ENCODE results near the gene SCAI. TPM values are rescaled to one million over a fixed set of nuclear protein-coding genes. Genes with fewer than 3 reads are reported as not detected.

Gene SCAI
- total and polyA plus RNA-seq, 12 donors: 0.51 to 4.4 (median 3.5) TPM

DNA sequence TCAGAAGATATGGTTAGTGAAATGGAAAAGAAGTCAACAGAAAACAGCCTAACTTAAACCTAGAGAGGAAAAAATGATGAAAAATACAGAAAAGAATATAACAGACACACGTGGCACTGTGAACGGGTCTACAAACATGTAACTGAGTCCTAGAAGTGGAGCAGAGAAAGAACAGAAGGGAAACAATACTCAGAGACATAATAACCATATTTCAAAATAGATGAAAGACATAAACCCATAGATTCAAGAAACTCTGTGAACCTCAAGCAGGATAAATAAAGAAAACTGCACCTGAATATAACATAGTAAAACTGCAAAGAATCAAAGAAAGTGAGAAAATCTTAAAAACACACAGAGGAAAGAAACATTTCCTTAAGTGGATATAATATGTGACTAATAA, 134.7 kb downstream of the SCAI start:
- Histone ChIP-seq H3K36me3 (peaks cover 0 to 12% (median 0%) of the 10 kb centered on the region in 9 donors), H3K27me3 (no peaks in the 10 kb centered on the region), H3K4me3 (no peak overlapping the region), H3K27ac (no peak overlapping the region), H3K4me1 (no peaks in the 10 kb centered on the region), H3K9me3 (peaks cover 0 to 5% (median 0%) of the 10 kb centered on the region in 11 donors)
- ATAC-seq (no peak), DNase-seq (no peak)
- WGBS, 2 donors: 94 to 98% methylated on average over 2 of the region's 2 CpGs
- intact Hi-C loops (cut with DNase I): no loop called here
- TF ChIP-seq, protein P1, sequence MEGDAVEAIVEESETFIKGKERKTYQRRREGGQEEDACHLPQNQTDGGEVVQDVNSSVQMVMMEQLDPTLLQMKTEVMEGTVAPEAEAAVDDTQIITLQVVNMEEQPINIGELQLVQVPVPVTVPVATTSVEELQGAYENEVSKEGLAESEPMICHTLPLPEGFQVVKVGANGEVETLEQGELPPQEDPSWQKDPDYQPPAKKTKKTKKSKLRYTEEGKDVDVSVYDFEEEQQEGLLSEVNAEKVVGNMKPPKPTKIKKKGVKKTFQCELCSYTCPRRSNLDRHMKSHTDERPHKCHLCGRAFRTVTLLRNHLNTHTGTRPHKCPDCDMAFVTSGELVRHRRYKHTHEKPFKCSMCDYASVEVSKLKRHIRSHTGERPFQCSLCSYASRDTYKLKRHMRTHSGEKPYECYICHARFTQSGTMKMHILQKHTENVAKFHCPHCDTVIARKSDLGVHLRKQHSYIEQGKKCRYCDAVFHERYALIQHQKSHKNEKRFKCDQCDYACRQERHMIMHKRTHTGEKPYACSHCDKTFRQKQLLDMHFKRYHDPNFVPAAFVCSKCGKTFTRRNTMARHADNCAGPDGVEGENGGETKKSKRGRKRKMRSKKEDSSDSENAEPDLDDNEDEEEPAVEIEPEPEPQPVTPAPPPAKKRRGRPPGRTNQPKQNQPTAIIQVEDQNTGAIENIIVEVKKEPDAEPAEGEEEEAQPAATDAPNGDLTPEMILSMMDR (IDR thresholded peaks at IDR 0.05): no peak

DNA sequence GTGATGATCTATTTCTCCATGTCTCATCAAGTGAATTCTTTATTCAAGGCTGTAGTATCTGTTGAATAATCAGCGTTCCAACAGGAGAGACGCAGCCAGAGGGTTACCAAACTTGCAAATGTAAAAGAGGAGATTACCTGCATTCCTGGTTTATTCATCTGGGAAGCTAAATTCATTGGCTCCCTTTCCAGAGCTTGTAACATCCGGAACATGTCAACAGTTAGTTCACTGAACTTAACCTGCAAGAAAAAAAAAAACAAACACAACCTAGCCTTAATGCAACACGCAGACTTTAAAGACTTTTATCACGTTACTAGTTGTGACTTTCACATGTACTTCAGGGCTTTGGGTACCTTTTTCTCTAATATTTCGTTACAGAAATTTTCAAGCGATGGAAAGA, 140.0 kb downstream of the SCAI start:
- no peak for DNase-seq
- TF ChIP-seq, protein P1 (IDR thresholded peaks at IDR 0.05): no peak
- intact Hi-C loops (cut with DNase I): loop anchor here in 1 of 10 donors (5.0 kb wide), 1 partner anchor 1704 kb away; no protein-coding TSS in a partner anchor
- H3K27me3 ChIP-seq: no peaks in the 10 kb centered on the region
- no peak overlapping the region for H3K4me3 ChIP-seq
- WGBS, 2 donors: 94 to 95% methylated on average over 7 of the region's 7 CpGs
- no peaks in the 10 kb centered on the region for H3K4me1 ChIP-seq
- H3K27ac ChIP-seq: no peak overlapping the region
- ATAC-seq: no peak
- peaks cover 0 to 51% (median 9%) of the 10 kb centered on the region in 9 donors for H3K36me3 ChIP-seq
- no peaks in the 10 kb centered on the region for H3K9me3 ChIP-seq

DNA sequence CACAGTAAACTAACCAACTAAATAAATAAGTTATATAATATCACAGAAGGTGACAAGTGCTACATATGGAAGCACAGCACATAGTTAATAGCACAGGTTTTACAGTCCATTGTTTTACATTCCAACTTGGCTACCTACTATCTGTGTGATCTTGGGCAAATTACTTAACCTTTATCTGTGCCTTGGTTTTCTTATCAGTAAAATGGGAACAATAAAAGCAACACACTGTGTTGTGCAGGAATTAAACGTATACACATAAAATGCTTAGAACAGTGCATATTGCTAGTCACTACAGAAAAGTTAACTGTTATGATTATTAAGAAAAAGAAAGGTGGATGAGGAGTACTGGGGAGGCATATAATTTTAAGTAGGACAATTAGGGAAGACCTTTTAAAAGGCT, 159.6 kb downstream of the SCAI start:
- TF ChIP-seq, protein P1 (IDR thresholded peaks at IDR 0.05): no peak
- WGBS, 2 donors: 97 to 98% methylated on average over 1 of the region's 1 CpG
- DNase-seq: no peak
- intact Hi-C loops (cut with DNase I): no loop called here
- no peaks in the 10 kb centered on the region for H3K27me3 ChIP-seq
- H3K27ac ChIP-seq: no peak overlapping the region
- H3K9me3 ChIP-seq: no peaks in the 10 kb centered on the region
- no peak overlapping the region for H3K4me3 ChIP-seq
- ATAC-seq: no peak
- H3K36me3 ChIP-seq: peaks cover 0 to 29% (median 4%) of the 10 kb centered on the region in 9 donors
- H3K4me1 ChIP-seq: no peaks in the 10 kb centered on the region

DNA sequence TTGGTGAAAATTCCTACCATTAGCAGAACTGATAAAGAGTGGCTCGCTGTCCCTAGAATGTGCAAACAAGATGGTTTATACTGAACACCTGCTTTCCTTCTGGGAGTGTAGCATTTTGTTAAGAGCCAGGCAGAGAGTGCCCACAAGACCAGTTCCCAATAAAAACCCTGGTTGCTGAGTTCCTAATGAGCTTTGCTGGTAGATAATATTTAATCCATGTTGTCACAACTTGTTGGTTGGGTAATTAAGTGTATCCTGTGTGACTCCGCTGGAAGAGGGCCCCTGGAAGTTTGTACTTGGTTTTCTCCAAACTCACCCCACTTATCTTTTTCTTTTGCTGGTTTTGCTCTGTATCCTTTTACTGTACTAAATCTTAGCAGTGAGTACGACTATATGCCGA, 162.9 kb downstream of the SCAI start:
- Histone ChIP-seq H3K36me3 (peaks cover 0 to 38% (median 0%) of the 10 kb centered on the region in 9 donors), H3K27me3 (no peaks in the 10 kb centered on the region), H3K4me3 (no peak overlapping the region), H3K27ac (no peak overlapping the region), H3K4me1 (no peaks in the 10 kb centered on the region), H3K9me3 (no peaks in the 10 kb centered on the region)
- no peak for ATAC-seq
- intact Hi-C loops (cut with DNase I): no loop called here
- DNase-seq: no peak
- 95% methylated on average over 4 of the region's 4 CpGs for WGBS, 2 donors
- TF ChIP-seq, protein P1 (IDR thresholded peaks at IDR 0.05): no peak
